Mucosa of descending colon (tissue), 3 donors: ENCODE results near the gene TWNK. TPM values are rescaled to one million over a fixed set of nuclear protein-coding genes. Genes with fewer than 3 reads are reported as not detected.

ENCODE experiments used
- ATAC-seq: fragments of 200-7000 bp; cut with Tn5 transposase; one replicate; pipeline ENCODE4 v1.9.1; 2020; ENCODE audit warnings: mild to moderate bottlenecking, moderate library complexity
- DNase-seq, 3 donors: peaks; one replicate each; pipeline ENCODE4 v3.0.0-alpha.2; 2020
- H3K36me3 ChIP-seq: fragments of 200-600 bp; one replicate; pipeline ENCODE4 v1.8.0; 2021; ENCODE audit warnings: low read depth, mild to moderate bottlenecking
- H3K4me1 ChIP-seq: fragments of 200-600 bp; one replicate; pipeline ENCODE4 v1.8.0; 2021; ENCODE audit warnings: low read depth, mild to moderate bottlenecking
- H3K4me3 ChIP-seq: fragments of 200-600 bp; one replicate; pipeline ENCODE4 v1.8.0; 2021; ENCODE audit warnings: mild to moderate bottlenecking
- H3K9me3 ChIP-seq: fragments of 200-600 bp; one replicate; pipeline ENCODE4 v1.8.0; 2021; ENCODE audit warnings: mild to moderate bottlenecking
- intact Hi-C, 2 donors: fragments of 100-400 bp; cut with DNase I in 1 of 2; cut with micrococcal nuclease in 1 of 2; formaldehyde crosslinking; loops; one replicate each; pipeline versions ENCODE4 v1.11.0 to v1.11.1; 2022; cut with DNase I, micrococcal nuclease
- total RNA-seq, 3 donors: library from RNA; stranded (reverse); fragmentation: NEBNext Ultra II Directional in 2 of 3; extraction: Animal tissue kit (Norgen Biotek cat#: 25700) in 2 of 3; gene quantifications; one replicate each; pipeline versions ENCODE4 v1.2.1 to v1.2.4, GENCODE V29; 2021 to 2023
- TF ChIP-seq, protein P1 (sequence below): fragments of 200-600 bp; IDR thresholded peaks from one replicate; pipeline ENCODE4 v1.8.0; 2022; ENCODE audit warnings: antibody characterized with exemption, mild to moderate bottlenecking
- donor health status: DM: no; HTN: no; CAD: no; lungs with moderate emphysema.
- donor health status: DM: no; HTN: no; CAD: no.
- donor health status: DM: no; HTN: yes; CAD: no.

The TWNK gene
- total RNA-seq, 3 donors from 2014 or later = 6.0 to 7.8 (median 7.0) TPM

DNA sequence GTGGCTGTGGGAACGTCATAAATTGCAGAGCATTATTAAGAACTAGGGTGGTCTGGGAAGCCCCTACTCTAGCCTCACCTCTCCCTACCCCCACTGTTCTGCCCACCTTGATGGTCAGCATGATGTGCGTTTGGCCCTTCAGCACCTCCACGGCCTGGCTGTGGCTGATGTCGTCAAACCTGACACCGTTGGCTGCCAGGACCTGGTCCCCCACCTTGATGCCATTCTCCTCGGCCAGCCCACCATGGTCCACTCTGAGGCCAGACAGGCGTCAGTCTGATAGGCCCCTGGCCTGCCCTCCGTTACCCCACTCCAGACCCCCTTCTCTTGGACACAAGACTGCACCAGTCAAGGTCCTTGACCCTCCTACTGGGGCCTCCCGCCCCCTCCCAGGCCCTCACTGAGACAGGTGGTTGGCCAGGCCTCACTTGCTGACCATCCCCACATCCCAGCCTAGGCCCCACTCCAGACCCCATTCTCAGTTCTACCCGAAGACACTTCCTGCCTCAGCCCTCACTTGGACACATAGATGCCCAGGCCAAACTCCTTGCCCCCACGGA lies 34.4 kb downstream of the TWNK start:
- ATAC-seq = no peak
- intact Hi-C loops = no loop called here
- Histone ChIP-seq H3K36me3 (no peaks in the 10 kb centered on the region), H3K4me3 (no peak overlapping the region), H3K9me3 (no peaks in the 10 kb centered on the region), H3K4me1 (peaks cover 6% of the 10 kb centered on the region)
- TF ChIP-seq, protein P1, sequence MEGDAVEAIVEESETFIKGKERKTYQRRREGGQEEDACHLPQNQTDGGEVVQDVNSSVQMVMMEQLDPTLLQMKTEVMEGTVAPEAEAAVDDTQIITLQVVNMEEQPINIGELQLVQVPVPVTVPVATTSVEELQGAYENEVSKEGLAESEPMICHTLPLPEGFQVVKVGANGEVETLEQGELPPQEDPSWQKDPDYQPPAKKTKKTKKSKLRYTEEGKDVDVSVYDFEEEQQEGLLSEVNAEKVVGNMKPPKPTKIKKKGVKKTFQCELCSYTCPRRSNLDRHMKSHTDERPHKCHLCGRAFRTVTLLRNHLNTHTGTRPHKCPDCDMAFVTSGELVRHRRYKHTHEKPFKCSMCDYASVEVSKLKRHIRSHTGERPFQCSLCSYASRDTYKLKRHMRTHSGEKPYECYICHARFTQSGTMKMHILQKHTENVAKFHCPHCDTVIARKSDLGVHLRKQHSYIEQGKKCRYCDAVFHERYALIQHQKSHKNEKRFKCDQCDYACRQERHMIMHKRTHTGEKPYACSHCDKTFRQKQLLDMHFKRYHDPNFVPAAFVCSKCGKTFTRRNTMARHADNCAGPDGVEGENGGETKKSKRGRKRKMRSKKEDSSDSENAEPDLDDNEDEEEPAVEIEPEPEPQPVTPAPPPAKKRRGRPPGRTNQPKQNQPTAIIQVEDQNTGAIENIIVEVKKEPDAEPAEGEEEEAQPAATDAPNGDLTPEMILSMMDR = no peak
- peak in 1 of 3 donors; percentile 43 for DNase-seq

DNA sequence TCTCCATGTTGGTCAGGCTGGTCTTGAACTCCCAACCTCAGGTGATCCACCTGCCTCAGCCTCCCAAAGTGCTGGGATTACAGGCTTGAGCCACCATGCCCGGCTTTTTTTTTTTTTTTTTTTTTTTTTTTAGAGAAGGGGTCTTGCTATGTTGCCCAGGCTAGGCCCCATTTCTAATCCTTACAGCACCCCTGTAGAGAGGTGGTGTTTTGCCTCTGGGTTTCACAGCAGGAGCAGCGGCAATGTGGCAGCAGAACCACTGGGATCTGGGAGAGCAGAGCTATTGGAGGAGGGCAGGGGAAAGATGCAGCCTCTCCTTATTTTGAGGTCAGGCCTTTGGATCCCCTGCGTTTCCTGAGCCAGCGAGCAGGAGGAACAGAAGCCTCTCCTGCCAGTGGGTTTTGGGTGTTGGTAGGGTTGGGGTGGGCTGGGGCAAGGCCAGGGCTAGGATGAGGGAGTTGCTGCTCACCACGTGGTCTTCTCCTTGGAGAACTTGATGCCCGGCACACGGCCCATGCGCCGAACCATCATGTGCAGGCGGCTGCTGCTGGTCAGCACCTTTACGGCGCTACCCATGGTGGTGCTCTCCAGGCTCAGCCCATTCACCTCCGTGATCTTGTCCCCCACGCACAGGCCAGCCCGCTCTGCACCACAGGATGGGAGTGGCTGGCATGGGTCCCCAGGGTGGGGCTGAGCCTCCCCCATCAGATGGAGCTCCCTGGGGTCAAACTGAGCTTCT lies 35.8 kb downstream of the TWNK start:
- intact Hi-C loops = no loop called here
- DNase-seq = peak in 1 of 3 donors; percentile 36
- ATAC-seq = no peak
- TF ChIP-seq, protein P1 = no peak
- H3K9me3 ChIP-seq = no peaks in the 10 kb centered on the region
- no peaks in the 10 kb centered on the region for H3K36me3 ChIP-seq
- H3K4me1 ChIP-seq = peaks cover 6% of the 10 kb centered on the region
- H3K4me3 ChIP-seq = no peak overlapping the region

DNA sequence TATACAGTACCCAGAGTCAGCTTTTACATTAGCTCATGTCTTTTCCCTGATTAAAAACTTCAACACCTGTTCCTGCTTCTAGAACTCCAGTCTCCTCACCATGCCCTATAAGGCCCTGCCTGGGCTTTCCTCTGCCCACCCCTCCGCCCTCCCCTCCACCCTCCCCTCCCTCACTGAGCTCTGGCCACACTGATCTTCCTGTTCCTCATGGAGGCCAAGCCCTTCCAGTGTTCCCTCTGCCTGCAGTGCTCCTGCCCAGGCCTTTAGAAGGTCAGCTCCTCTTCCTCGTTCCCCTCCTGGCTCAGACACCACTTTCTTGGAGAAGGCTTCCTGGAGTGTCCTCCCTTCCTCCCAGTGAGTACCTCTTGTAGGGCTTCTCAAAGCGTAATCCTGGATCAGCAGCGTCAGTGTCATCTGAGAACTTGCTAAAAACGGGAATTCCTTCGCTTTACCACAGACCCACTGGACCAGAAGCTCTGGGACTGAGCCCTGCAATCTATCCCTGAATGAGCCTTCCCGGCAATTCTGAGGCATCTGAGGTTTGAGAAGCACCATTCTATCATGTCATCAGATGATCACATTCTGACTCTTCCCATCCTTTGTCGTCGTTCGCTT lies 39.9 kb downstream of the TWNK start:
- no peak overlapping the region for H3K4me3 ChIP-seq
- no peaks in the 10 kb centered on the region for H3K36me3 ChIP-seq
- ATAC-seq (no peak), DNase-seq (no peak)
- TF ChIP-seq, protein P1 = no peak
- intact Hi-C loops = no loop called here
- peaks cover 16% of the 10 kb centered on the region for H3K4me1 ChIP-seq
- H3K9me3 ChIP-seq = no peaks in the 10 kb centered on the region

DNA sequence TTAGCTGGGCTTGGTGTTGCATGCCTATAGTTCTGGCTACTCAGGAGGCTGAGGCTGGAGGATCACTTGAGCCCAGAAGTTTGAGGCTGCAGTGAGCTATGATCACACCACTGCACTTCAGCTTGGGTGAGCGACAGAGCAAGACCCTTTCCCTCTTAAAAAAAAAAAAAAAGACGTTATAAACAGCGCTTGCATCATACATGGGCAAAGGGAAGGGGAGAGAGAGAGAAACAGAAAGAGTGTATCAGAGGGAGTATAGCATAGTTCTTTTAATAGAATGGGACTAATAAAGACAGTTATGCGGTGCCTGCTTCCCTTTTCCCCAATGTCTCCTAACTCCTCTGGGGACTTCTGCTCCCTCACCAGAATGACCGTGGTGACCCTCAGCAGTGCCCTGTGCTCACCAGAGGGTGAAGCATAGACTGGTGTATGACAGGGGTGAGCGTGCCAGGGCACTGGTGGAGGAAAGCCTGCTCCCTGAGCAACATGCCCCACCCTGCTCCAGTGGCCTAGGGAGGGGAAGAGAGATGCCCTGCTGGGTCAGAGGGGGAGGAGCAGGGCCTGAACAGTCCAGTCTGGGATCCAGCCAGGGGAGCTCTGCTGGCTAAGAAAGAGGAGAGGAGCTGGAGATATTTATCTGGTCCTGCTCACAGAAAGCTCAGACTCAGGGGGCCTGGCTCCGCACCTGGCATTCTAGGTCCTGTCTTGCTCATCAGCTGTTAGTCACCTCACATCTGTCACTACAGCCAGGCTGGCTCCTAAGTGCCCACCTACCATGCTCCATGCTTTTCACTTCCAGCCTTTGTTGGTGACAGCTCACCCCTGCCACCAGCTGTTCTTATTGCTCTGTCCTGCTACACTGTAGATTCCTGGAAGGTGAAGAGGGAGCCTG lies 41.3 kb downstream of the TWNK start:
- intact Hi-C loops = no loop called here
- H3K9me3 ChIP-seq = no peaks in the 10 kb centered on the region
- DNase-seq = peak in 1 of 3 donors; percentile 48
- H3K36me3 ChIP-seq = no peaks in the 10 kb centered on the region
- no peak for ATAC-seq
- peaks cover 27% of the 10 kb centered on the region for H3K4me1 ChIP-seq
- TF ChIP-seq, protein P1 = no peak
- no peak overlapping the region for H3K4me3 ChIP-seq

DNA sequence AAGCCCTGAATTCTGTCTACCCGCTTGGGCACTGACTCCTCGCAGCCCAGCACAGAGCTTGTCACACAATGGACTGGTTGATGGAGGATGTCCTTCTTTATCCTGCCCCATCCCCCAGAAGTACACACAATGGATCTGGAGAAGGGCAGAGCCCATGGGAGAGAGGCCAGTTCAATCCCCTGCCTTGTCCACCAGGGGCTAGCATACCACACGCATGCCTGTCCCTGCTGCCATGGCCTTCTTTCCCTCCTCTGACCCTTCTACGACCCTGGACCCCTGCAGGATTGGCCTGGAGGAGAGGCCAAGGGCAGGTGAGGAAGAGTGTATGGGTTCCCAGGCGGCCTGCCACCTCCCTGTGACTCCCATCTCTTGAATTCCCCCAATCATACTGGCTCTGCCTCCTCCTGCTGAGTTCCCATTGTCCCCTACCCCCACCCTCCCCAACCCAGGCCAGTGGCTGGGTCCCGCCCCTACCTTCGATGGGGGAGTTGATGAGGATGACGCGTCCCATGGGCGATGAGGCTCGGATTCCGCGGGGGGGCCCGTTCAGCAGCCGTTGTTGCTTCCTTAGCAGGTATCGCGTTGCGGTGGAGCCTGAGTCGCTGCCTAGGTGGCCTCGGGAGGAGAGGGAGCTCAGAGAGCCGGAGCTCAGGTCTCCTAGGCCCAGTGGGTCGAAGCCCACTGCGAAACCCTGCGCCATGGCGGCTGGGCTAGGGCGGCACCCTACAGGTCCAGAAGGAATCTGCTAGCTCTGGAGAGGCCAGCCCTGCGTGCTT lies 42.4 kb downstream of the TWNK start:
- no peak for DNase-seq

More for the DNA sequence above, 42.4 kb downstream of the TWNK start:
- ATAC-seq = no peak
- intact Hi-C loops = no loop called here
- H3K4me1 ChIP-seq = peaks cover 27% of the 10 kb centered on the region
- H3K4me3 ChIP-seq = no peak overlapping the region
- no peaks in the 10 kb centered on the region for H3K36me3 ChIP-seq
- TF ChIP-seq, protein P1 = no peak
- H3K9me3 ChIP-seq = no peaks in the 10 kb centered on the region
